Parathyroid adenoma (tissue), 2 donors: Measurements from ENCODE around the gene SIPA1L3.

ENCODE experiments used
- H2AFZ ChIP-seq: fragments of 300-600 bp; sonication (generic); one replicate; pipeline ENCODE4 v1.7.0; 2017; ENCODE audit warnings: antibody characterized with exemption, mild to moderate bottlenecking
- H3K27ac ChIP-seq: fragments of 300-600 bp; sonication (generic); one replicate; pipeline ENCODE4 v1.7.0; 2017
- H3K27me3 ChIP-seq: fragments of 300-600 bp; sonication (generic); one replicate; pipeline ENCODE4 v1.7.0; 2017; ENCODE audit warnings: low read length; ENCODE audit not compliant: control insufficient read depth, insufficient read depth
- H3K36me3 ChIP-seq: fragments of 300-600 bp; sonication (generic); one replicate; pipeline ENCODE4 v1.7.0; 2017; ENCODE audit warnings: low read length; ENCODE audit not compliant: control insufficient read depth, insufficient read depth
- H3K4me1 ChIP-seq: fragments of 300-600 bp; sonication (generic); one replicate; pipeline ENCODE4 v1.7.0; 2017; ENCODE audit warnings: control low read depth
- H3K4me2 ChIP-seq: fragments of 300-600 bp; sonication (generic); one replicate; pipeline ENCODE4 v1.7.0; 2017; ENCODE audit warnings: low read length
- H3K4me3 ChIP-seq: fragments of 300-600 bp; sonication (generic); one replicate; pipeline ENCODE4 v1.7.0; 2017; ENCODE audit warnings: low read depth, low read length
- H3K79me2 ChIP-seq: fragments of 300-600 bp; sonication (generic); one replicate; pipeline ENCODE4 v1.7.0; 2017; ENCODE audit warnings: control low read depth
- H3K9ac ChIP-seq: fragments of 300-600 bp; sonication (generic); one replicate; pipeline ENCODE4 v1.7.0; 2017; ENCODE audit warnings: mild to moderate bottlenecking
- H3K9me3 ChIP-seq: fragments of 300-600 bp; sonication (generic); one replicate; pipeline ENCODE4 v1.7.0; 2017; ENCODE audit warnings: low read length; ENCODE audit not compliant: control insufficient read depth
- CTCF ChIP-seq: fragments of 300-600 bp; sonication (generic); IDR thresholded peaks from one replicate; pipeline ENCODE4 v1.7.0; 2017; ENCODE audit warnings: antibody characterized with exemption, mild to moderate bottlenecking
- donor health status: primary hyperparathyroidism.

SIPA1L3 gene

GRCh38 chr19:38141108-38141507 is 234.1 kb downstream of the SIPA1L3 start:
- Histone ChIP-seq H3K4me3 (no peak overlapping the region), H3K27ac (no peak overlapping the region), H3K4me1 (no peaks in the 10 kb centered on the region), H3K79me2 (no peaks in the 10 kb centered on the region), H3K9me3 (no peaks in the 10 kb centered on the region), H2AFZ (no peak overlapping the region), H3K4me2 (no peak overlapping the region), H3K27me3 (no peaks in the 10 kb centered on the region), H3K36me3 (no peaks in the 10 kb centered on the region), H3K9ac (no peak overlapping the region)
- no peak for TF ChIP-seq CTCF

- H3K79me2 ChIP-seq: no peaks in the 10 kb centered on the region
- H3K36me3 ChIP-seq: no peaks in the 10 kb centered on the region
- no peak overlapping the region for H3K4me2 ChIP-seq
- no peak overlapping the region for H3K9ac ChIP-seq
- H3K27ac ChIP-seq: no peak overlapping the region
- no peaks in the 10 kb centered on the region for H3K4me1 ChIP-seq
- no peaks in the 10 kb centered on the region for H3K9me3 ChIP-seq
- H3K4me3 ChIP-seq: no peak overlapping the region
- no peak overlapping the region for H2AFZ ChIP-seq
- no peaks in the 10 kb centered on the region for H3K27me3 ChIP-seq
- TF ChIP-seq CTCF: peak; percentile 54
Measured at GRCh38 chr19:38142176-38143035, 235.4 kb downstream of the SIPA1L3 start.

- Histone ChIP-seq H3K27me3 (no peaks in the 10 kb centered on the region), H3K4me1 (no peaks in the 10 kb centered on the region), H3K4me3 (no peak overlapping the region), H2AFZ (no peak overlapping the region), H3K27ac (no peak overlapping the region), H3K9ac (no peak overlapping the region), H3K36me3 (no peaks in the 10 kb centered on the region), H3K79me2 (no peaks in the 10 kb centered on the region), H3K9me3 (no peaks in the 10 kb centered on the region), H3K4me2 (no peak overlapping the region)
- no peak for TF ChIP-seq CTCF
Measured at GRCh38 chr19:38143847-38144246, 236.8 kb downstream of the SIPA1L3 start.

- H3K36me3 ChIP-seq: no peaks in the 10 kb centered on the region
- no peak for TF ChIP-seq CTCF
- no peak overlapping the region for H3K4me2 ChIP-seq
- H2AFZ ChIP-seq: no peak overlapping the region
- no peaks in the 10 kb centered on the region for H3K27me3 ChIP-seq
- no peak overlapping the region for H3K9ac ChIP-seq
- no peaks in the 10 kb centered on the region for H3K9me3 ChIP-seq
- no peak overlapping the region for H3K27ac ChIP-seq
- no peaks in the 10 kb centered on the region for H3K79me2 ChIP-seq
- H3K4me3 ChIP-seq: no peak overlapping the region
- no peaks in the 10 kb centered on the region for H3K4me1 ChIP-seq
Measured at GRCh38 chr19:38144667-38145066, 237.7 kb downstream of the SIPA1L3 start.

GRCh38 chr19:38145623-38146022 is 238.6 kb downstream of the SIPA1L3 start:
- Histone ChIP-seq H3K27ac (no peak overlapping the region), H3K4me2 (no peak overlapping the region), H3K9ac (no peak overlapping the region), H3K4me1 (no peaks in the 10 kb centered on the region), H2AFZ (no peak overlapping the region), H3K9me3 (no peaks in the 10 kb centered on the region), H3K27me3 (no peaks in the 10 kb centered on the region), H3K36me3 (no peaks in the 10 kb centered on the region), H3K4me3 (no peak overlapping the region), H3K79me2 (no peaks in the 10 kb centered on the region)
- no peak for TF ChIP-seq CTCF
